Loucy (cell line): ENCODE measurements around the gene CIDEB.
"Not testable (repeated sequence)": the region's sequence is repeated elsewhere in the genome, so short reads cannot be mapped to it uniquely, and the experiment has no call there.

ENCODE experiments used
- H2AFZ ChIP-seq: fragments of 200-600 bp; sonication (generic); 2 replicates; pipeline ENCODE4 v1.6.0; 2016; ENCODE audit warnings: antibody characterized with exemption, mild to moderate bottlenecking, low read length, moderate library complexity
- H3F3A ChIP-seq: fragments of 200-600 bp; 2 replicates; pipeline ENCODE4 v1.6.0; 2016; ENCODE audit warnings: antibody characterized with exemption, low read depth, mild to moderate bottlenecking
- H3K27me3 ChIP-seq: fragments of 200-600 bp; sonication (generic); 2 replicates; pipeline ENCODE4 v1.6.1; 2014; ENCODE audit warnings: low read length, mild to moderate bottlenecking; ENCODE audit not compliant: insufficient read depth, poor library complexity, severe bottlenecking
- H3K36me3 ChIP-seq: fragments of 200-600 bp; sonication (generic); 2 replicates; pipeline ENCODE4 v1.6.1; 2016; ENCODE audit warnings: low read length; ENCODE audit not compliant: insufficient read depth
- H3K4me1 ChIP-seq: fragments of 200-600 bp; sonication (generic); 2 replicates; pipeline ENCODE4 v1.5.1; 2014; ENCODE audit warnings: low read length, mild to moderate bottlenecking; ENCODE audit not compliant: insufficient read depth, poor library complexity, severe bottlenecking
- H3K4me2 ChIP-seq: fragments of 200-600 bp; sonication (generic); 2 replicates; pipeline ENCODE4 v1.6.0; 2014; ENCODE audit warnings: antibody characterized with exemption, low read length, low read depth, mild to moderate bottlenecking; ENCODE audit not compliant: poor library complexity, severe bottlenecking
- H3K4me3 ChIP-seq: fragments of 200-600 bp; sonication (generic); 2 replicates; pipeline ENCODE4 v1.5.1; 2014; ENCODE audit warnings: low read length, mild to moderate bottlenecking, mixed read lengths; ENCODE audit not compliant: poor library complexity, severe bottlenecking
- H3K79me2 ChIP-seq: fragments of 200-600 bp; sonication (generic); 2 replicates; pipeline ENCODE4 v1.6.1; 2014; ENCODE audit warnings: low read length; ENCODE audit not compliant: insufficient read depth
- H3K9ac ChIP-seq: fragments of 200-600 bp; sonication (generic); 2 replicates; pipeline ENCODE4 v1.6.0; 2014; ENCODE audit warnings: mild to moderate bottlenecking, low read depth, low read length, moderate library complexity; ENCODE audit not compliant: poor library complexity, severe bottlenecking
- H3K9me2 ChIP-seq: fragments of 200-600 bp; sonication (generic); replicated peaks from 2 replicates; pipeline ENCODE4 v1.6.1; 2016; ENCODE audit warnings: low read depth, low read length, mixed read lengths
- H3K9me3 ChIP-seq: fragments of 200-600 bp; sonication (generic); 2 replicates; pipeline ENCODE4 v1.6.1; 2014; ENCODE audit warnings: mild to moderate bottlenecking, antibody characterized with exemption, low read length, low read depth; ENCODE audit not compliant: insufficient read depth
- H4K20me1 ChIP-seq: fragments of 200-600 bp; sonication (generic); 2 replicates; pipeline ENCODE4 v1.6.0; 2014; ENCODE audit warnings: antibody characterized with exemption, low read length, mild to moderate bottlenecking; ENCODE audit not compliant: insufficient read depth, poor library complexity, severe bottlenecking
- EZH2phosphoT487 ChIP-seq: fragments of 200-600 bp; IDR thresholded peaks from 2 replicates; pipeline ENCODE4 v1.6.1; 2018; ENCODE audit warnings: antibody characterized with exemption, mild to moderate bottlenecking, moderate library complexity, borderline replicate concordance
- TF ChIP-seq, protein P1 (sequence below): fragments of 200-600 bp; sonication (generic); conservative IDR thresholded peaks from 2 replicates; pipeline ENCODE4 v1.5.1; 2014; ENCODE audit warnings: mild to moderate bottlenecking, antibody characterized with exemption, low read length

Gene CIDEB

DNA sequence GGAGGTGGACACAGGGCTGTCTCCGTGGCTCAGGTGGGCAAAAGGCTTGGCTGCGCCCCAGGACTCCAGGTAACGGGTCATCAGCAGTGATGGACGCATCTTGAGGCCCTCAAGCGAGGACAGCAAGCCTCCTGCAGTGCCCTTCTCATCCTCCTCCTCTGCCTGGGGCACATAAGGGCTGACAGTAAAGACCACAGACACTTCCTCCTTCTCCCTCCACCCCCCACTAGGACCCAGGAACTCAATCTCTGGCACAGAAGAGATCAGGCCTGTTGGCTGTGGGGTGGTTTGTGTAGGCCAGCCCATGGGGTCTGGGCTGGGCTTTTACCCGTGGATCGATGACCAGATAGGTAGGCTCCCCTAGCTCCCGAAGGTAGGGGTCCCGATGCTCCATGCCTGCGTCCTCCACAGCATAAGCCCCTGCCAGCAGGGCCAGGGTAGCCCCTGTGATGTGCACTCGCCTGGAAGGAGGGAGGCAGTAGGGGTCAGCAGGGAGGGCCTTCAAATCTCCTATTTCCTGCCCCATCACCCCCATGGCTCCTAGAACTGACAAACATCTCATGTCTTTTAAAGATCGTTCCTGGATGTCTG lies 21.4 kb upstream of the CIDEB start:
- H3K4me1 ChIP-seq = peaks cover 52% of the 10 kb centered on the region
- no peaks in the 10 kb centered on the region for H3K9me3 ChIP-seq
- H3K4me3 ChIP-seq = no peak overlapping the region
- no peaks in the 10 kb centered on the region for H3K36me3 ChIP-seq
- H2AFZ ChIP-seq = no peak overlapping the region
- H3F3A ChIP-seq = 0 out of 2 replicates have a peak, but pooled peaks cover 3% of the 10 kb centered on the region
- no peaks in the 10 kb centered on the region for H3K79me2 ChIP-seq
- no peak overlapping the region for H3K9ac ChIP-seq
- H3K27me3 ChIP-seq = no peaks in the 10 kb centered on the region
- H3K4me2 ChIP-seq = peak overlapping the region; percentile 37
- no peaks in the 10 kb centered on the region for H4K20me1 ChIP-seq
- TF ChIP-seq EZH2phosphoT487 = no peak
- TF ChIP-seq, protein P1, sequence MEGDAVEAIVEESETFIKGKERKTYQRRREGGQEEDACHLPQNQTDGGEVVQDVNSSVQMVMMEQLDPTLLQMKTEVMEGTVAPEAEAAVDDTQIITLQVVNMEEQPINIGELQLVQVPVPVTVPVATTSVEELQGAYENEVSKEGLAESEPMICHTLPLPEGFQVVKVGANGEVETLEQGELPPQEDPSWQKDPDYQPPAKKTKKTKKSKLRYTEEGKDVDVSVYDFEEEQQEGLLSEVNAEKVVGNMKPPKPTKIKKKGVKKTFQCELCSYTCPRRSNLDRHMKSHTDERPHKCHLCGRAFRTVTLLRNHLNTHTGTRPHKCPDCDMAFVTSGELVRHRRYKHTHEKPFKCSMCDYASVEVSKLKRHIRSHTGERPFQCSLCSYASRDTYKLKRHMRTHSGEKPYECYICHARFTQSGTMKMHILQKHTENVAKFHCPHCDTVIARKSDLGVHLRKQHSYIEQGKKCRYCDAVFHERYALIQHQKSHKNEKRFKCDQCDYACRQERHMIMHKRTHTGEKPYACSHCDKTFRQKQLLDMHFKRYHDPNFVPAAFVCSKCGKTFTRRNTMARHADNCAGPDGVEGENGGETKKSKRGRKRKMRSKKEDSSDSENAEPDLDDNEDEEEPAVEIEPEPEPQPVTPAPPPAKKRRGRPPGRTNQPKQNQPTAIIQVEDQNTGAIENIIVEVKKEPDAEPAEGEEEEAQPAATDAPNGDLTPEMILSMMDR = no peak
- no peaks in the 10 kb centered on the region for H3K9me2 ChIP-seq

DNA sequence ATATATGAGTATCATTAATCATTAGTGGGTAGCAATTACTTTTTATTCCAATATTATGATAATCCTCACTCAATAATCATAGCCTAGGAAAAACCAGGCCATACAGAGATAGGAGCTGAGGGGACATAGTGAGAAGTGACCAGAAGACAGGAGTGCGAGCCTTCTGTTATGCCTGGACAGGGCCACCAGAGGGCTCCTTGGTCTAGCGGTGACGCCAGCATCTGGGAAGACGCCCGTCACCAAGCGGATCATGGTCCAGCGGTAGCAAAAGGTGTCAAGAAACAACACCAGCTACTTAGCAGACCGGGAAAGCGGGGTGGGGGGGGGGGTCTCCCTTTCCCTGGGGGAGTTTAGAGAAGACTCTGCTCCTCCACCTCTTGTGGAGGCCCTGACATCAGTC lies 20.1 kb upstream of the CIDEB start:
- not testable (repeated sequence) for H3K79me2 ChIP-seq, H3K27me3 ChIP-seq, H3K9ac ChIP-seq, H3K4me3 ChIP-seq, H3K9me3 ChIP-seq, H3K9me2 ChIP-seq, H3F3A ChIP-seq, H2AFZ ChIP-seq, H4K20me1 ChIP-seq, H3K36me3 ChIP-seq
- TF ChIP-seq, protein P1 = peak; percentile 44; the same call in 1 of the 2 replicates
- H3K4me2 ChIP-seq = peak overlapping the region; percentile 65
- H3K4me1 ChIP-seq = peaks cover 46% of the 10 kb centered on the region

DNA sequence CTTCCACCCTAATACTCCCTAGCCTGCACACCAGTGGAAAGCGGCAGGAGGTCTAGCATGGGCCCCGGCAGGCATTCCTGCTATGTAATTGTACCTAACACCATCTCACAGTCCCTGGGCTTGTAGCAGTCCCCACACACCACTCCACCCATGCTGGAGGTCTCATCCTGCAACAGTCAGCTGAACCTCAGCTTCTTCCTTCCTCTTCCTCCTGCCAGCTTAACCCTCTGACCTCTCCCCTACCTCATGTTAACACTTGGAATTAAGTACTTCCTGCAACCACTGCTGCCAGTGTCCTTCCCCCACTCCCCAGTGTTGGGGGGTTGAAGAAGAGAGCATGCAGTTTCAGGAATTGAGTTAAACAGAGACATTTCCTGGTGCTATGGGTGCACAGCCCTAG lies 19.5 kb upstream of the CIDEB start:
- Histone ChIP-seq H3K4me3 (peak overlapping the region; percentile 50), H2AFZ (peak overlapping the region; percentile 94), H3K4me1 (peaks cover 45% of the 10 kb centered on the region), H3K9ac (peak overlapping the region; percentile 59), H4K20me1 (no peaks in the 10 kb centered on the region), H3K9me2 (no peaks in the 10 kb centered on the region), H3F3A (0 out of 2 replicates have a peak, but pooled peaks cover 3% of the 10 kb centered on the region), H3K27me3 (no peaks in the 10 kb centered on the region), H3K36me3 (no peaks in the 10 kb centered on the region), H3K9me3 (no peaks in the 10 kb centered on the region), H3K79me2 (no peaks in the 10 kb centered on the region), H3K4me2 (peak overlapping the region; percentile 65)
- TF ChIP-seq, protein P1 = no peak
- TF ChIP-seq EZH2phosphoT487 = no peak
